ENCODE results near the gene SLC16A12.

SLC16A12 gene

GRCh38 chr10:89535171-89536012 lies at the start of gene SLC16A12:
Gene SLC16A12 (minus strand): TSS chr10:89535594. CDS start chr10:89462578, 73,016 bp downstream.
- H3K9ac ChIP-seq (ENCODE audit: low read length), result peak within 1 kb of the TSS; percentile 69
- no peak within 1 kb of the TSS for H3K27ac ChIP-seq (ENCODE audit: low read depth, low read length)
- peaks cover 36% of the 10 kb centered on the region for H3K4me1 ChIP-seq (ENCODE audit: control insufficient read depth, insufficient read depth, low read length)
- peak within 1 kb of the TSS; percentile 87 for H3K4me3 ChIP-seq (ENCODE audit: low read depth, low read length)
- no peaks in the 10 kb centered on the region for H3K36me3 ChIP-seq (ENCODE audit: control insufficient read depth, insufficient read depth, low read length)
- no peaks in the 10 kb centered on the region for H3K9me3 ChIP-seq (ENCODE audit: control insufficient read depth, insufficient read depth, low read depth, low read length)
- peaks cover 42% of the 10 kb centered on the region for H3K27me3 ChIP-seq (ENCODE audit: control insufficient read depth, insufficient read depth, low read length)

GRCh38 chr10:89582022-89582421 lies 46.6 kb upstream of the SLC16A12 start:
- no peak overlapping the region for H3K27ac ChIP-seq (ENCODE audit: low read depth, low read length)
- H3K36me3 ChIP-seq (ENCODE audit: control insufficient read depth, insufficient read depth, low read length), result peaks cover 18% of the 10 kb centered on the region
- H3K4me3 ChIP-seq (ENCODE audit: low read depth, low read length), result no peak overlapping the region
- no peaks in the 10 kb centered on the region; the same call in 1 of the 2 replicates for H3K4me1 ChIP-seq (ENCODE audit: control insufficient read depth, insufficient read depth, low read length)
- H3K27me3 ChIP-seq (ENCODE audit: control insufficient read depth, insufficient read depth, low read length), result no peaks in the 10 kb centered on the region
- H3K9me3 ChIP-seq (ENCODE audit: control insufficient read depth, insufficient read depth, low read depth, low read length), result no peaks in the 10 kb centered on the region
- H3K9ac ChIP-seq (ENCODE audit: low read length), result no peak overlapping the region

GRCh38 chr10:89580243-89580642 lies 44.8 kb upstream of the SLC16A12 start:
- Histone ChIP-seq H3K36me3 (ENCODE audit: control insufficient read depth, insufficient read depth, low read length) (peaks cover 12% of the 10 kb centered on the region), H3K27ac (ENCODE audit: low read depth, low read length) (no peak overlapping the region), H3K27me3 (ENCODE audit: control insufficient read depth, insufficient read depth, low read length) (no peaks in the 10 kb centered on the region), H3K4me3 (ENCODE audit: low read depth, low read length) (no peak overlapping the region), H3K9ac (ENCODE audit: low read length) (no peak overlapping the region), H3K4me1 (ENCODE audit: control insufficient read depth, insufficient read depth, low read length) (no peaks in the 10 kb centered on the region; the same call in 1 of the 2 replicates), H3K9me3 (ENCODE audit: control insufficient read depth, insufficient read depth, low read depth, low read length) (no peaks in the 10 kb centered on the region; the same call in 1 of the 2 replicates)

GRCh38 chr10:89576696-89577095 lies 41.3 kb upstream of the SLC16A12 start:
- H3K9me3 ChIP-seq (ENCODE audit: control insufficient read depth, insufficient read depth, low read depth, low read length), result no peaks in the 10 kb centered on the region; the same call in 1 of the 2 replicates

GRCh38 chr10:89576022-89576421 lies 40.6 kb upstream of the SLC16A12 start:
- Histone ChIP-seq H3K9me3 (ENCODE audit: control insufficient read depth, insufficient read depth, low read depth, low read length) (no peaks in the 10 kb centered on the region; the same call in 1 of the 2 replicates), H3K4me1 (ENCODE audit: control insufficient read depth, insufficient read depth, low read length) (no peaks in the 10 kb centered on the region), H3K4me3 (ENCODE audit: low read depth, low read length) (no peak overlapping the region), H3K9ac (ENCODE audit: low read length) (no peak overlapping the region), H3K27me3 (ENCODE audit: control insufficient read depth, insufficient read depth, low read length) (no peaks in the 10 kb centered on the region), H3K36me3 (ENCODE audit: control insufficient read depth, insufficient read depth, low read length) (no peaks in the 10 kb centered on the region), H3K27ac (ENCODE audit: low read depth, low read length) (no peak overlapping the region)

More at GRCh38 chr10:89576696-89577095, 41.3 kb upstream of the SLC16A12 start:
- Histone ChIP-seq H3K4me1 (ENCODE audit: control insufficient read depth, insufficient read depth, low read length) (no peaks in the 10 kb centered on the region), H3K36me3 (ENCODE audit: control insufficient read depth, insufficient read depth, low read length) (no peaks in the 10 kb centered on the region), H3K27ac (ENCODE audit: low read depth, low read length) (no peak overlapping the region), H3K27me3 (ENCODE audit: control insufficient read depth, insufficient read depth, low read length) (no peaks in the 10 kb centered on the region), H3K4me3 (ENCODE audit: low read depth, low read length) (no peak overlapping the region), H3K9ac (ENCODE audit: low read length) (no peak overlapping the region)

GRCh38 chr10:89575031-89575430 lies 39.6 kb upstream of the SLC16A12 start:
- H3K4me3 ChIP-seq (ENCODE audit: low read depth, low read length), result no peak overlapping the region
- H3K4me1 ChIP-seq (ENCODE audit: control insufficient read depth, insufficient read depth, low read length), result no peaks in the 10 kb centered on the region
- no peak overlapping the region for H3K27ac ChIP-seq (ENCODE audit: low read depth, low read length)
- H3K9me3 ChIP-seq (ENCODE audit: control insufficient read depth, insufficient read depth, low read depth, low read length), result no peaks in the 10 kb centered on the region; the same call in 1 of the 2 replicates
- H3K9ac ChIP-seq (ENCODE audit: low read length), result no peak overlapping the region
- no peaks in the 10 kb centered on the region for H3K36me3 ChIP-seq (ENCODE audit: control insufficient read depth, insufficient read depth, low read length)
- H3K27me3 ChIP-seq (ENCODE audit: control insufficient read depth, insufficient read depth, low read length), result no peaks in the 10 kb centered on the region

GRCh38 chr10:89574368-89574767 lies 39.0 kb upstream of the SLC16A12 start:
- Histone ChIP-seq H3K27me3 (ENCODE audit: control insufficient read depth, insufficient read depth, low read length) (no peaks in the 10 kb centered on the region), H3K27ac (ENCODE audit: low read depth, low read length) (no peak overlapping the region), H3K36me3 (ENCODE audit: control insufficient read depth, insufficient read depth, low read length) (no peaks in the 10 kb centered on the region), H3K4me1 (ENCODE audit: control insufficient read depth, insufficient read depth, low read length) (no peaks in the 10 kb centered on the region), H3K4me3 (ENCODE audit: low read depth, low read length) (no peak overlapping the region), H3K9me3 (ENCODE audit: control insufficient read depth, insufficient read depth, low read depth, low read length) (no peaks in the 10 kb centered on the region; the same call in 1 of the 2 replicates), H3K9ac (ENCODE audit: low read length) (no peak overlapping the region)

GRCh38 chr10:89567576-89568245 lies 32.3 kb upstream of the SLC16A12 start:
- H3K4me1 ChIP-seq (ENCODE audit: control insufficient read depth, insufficient read depth, low read length), result peaks cover 9% of the 10 kb centered on the region
- H3K27ac ChIP-seq (ENCODE audit: low read depth, low read length), result no peak overlapping the region
- H3K4me3 ChIP-seq (ENCODE audit: low read depth, low read length), result no peak overlapping the region
- no peaks in the 10 kb centered on the region for H3K9me3 ChIP-seq (ENCODE audit: control insufficient read depth, insufficient read depth, low read depth, low read length)
- no peaks in the 10 kb centered on the region for H3K27me3 ChIP-seq (ENCODE audit: control insufficient read depth, insufficient read depth, low read length)
- H3K9ac ChIP-seq (ENCODE audit: low read length), result no peak overlapping the region
- H3K36me3 ChIP-seq (ENCODE audit: control insufficient read depth, insufficient read depth, low read length), result no peaks in the 10 kb centered on the region

- H3K4me1 ChIP-seq (ENCODE audit: control insufficient read depth, insufficient read depth, low read length), result peaks cover 16% of the 10 kb centered on the region
- H3K27me3 ChIP-seq (ENCODE audit: control insufficient read depth, insufficient read depth, low read length), result no peaks in the 10 kb centered on the region
- H3K4me3 ChIP-seq (ENCODE audit: low read depth, low read length), result no peak overlapping the region
- H3K9ac ChIP-seq (ENCODE audit: low read length), result no peak overlapping the region
- no peak overlapping the region for H3K27ac ChIP-seq (ENCODE audit: low read depth, low read length)
- no peaks in the 10 kb centered on the region for H3K36me3 ChIP-seq (ENCODE audit: control insufficient read depth, insufficient read depth, low read length)
- H3K9me3 ChIP-seq (ENCODE audit: control insufficient read depth, insufficient read depth, low read depth, low read length), result no peaks in the 10 kb centered on the region
Observed at GRCh38 chr10:89566992-89567391, 31.6 kb upstream of the SLC16A12 start.

GRCh38 chr10:89566095-89566950 lies 30.9 kb upstream of the SLC16A12 start:
- Histone ChIP-seq H3K4me1 (ENCODE audit: control insufficient read depth, insufficient read depth, low read length) (peaks cover 22% of the 10 kb centered on the region), H3K9ac (ENCODE audit: low read length) (no peak overlapping the region), H3K4me3 (ENCODE audit: low read depth, low read length) (no peak overlapping the region), H3K27ac (ENCODE audit: low read depth, low read length) (no peak overlapping the region), H3K27me3 (ENCODE audit: control insufficient read depth, insufficient read depth, low read length) (no peaks in the 10 kb centered on the region), H3K9me3 (ENCODE audit: control insufficient read depth, insufficient read depth, low read depth, low read length) (no peaks in the 10 kb centered on the region), H3K36me3 (ENCODE audit: control insufficient read depth, insufficient read depth, low read length) (no peaks in the 10 kb centered on the region)

Data from HUES6 (cell line).